ENCODE results near the gene CALML3.

- TF ChIP-seq, protein P1, sequence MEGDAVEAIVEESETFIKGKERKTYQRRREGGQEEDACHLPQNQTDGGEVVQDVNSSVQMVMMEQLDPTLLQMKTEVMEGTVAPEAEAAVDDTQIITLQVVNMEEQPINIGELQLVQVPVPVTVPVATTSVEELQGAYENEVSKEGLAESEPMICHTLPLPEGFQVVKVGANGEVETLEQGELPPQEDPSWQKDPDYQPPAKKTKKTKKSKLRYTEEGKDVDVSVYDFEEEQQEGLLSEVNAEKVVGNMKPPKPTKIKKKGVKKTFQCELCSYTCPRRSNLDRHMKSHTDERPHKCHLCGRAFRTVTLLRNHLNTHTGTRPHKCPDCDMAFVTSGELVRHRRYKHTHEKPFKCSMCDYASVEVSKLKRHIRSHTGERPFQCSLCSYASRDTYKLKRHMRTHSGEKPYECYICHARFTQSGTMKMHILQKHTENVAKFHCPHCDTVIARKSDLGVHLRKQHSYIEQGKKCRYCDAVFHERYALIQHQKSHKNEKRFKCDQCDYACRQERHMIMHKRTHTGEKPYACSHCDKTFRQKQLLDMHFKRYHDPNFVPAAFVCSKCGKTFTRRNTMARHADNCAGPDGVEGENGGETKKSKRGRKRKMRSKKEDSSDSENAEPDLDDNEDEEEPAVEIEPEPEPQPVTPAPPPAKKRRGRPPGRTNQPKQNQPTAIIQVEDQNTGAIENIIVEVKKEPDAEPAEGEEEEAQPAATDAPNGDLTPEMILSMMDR (IDR thresholded peaks at IDR 0.05), result no peak
- TF ChIP-seq POLR2AphosphoS5 (IDR thresholded peaks at IDR 0.05; ENCODE audit: low read depth, low read length) (no peak), SIN3A (IDR thresholded peaks at IDR 0.05; ENCODE audit: borderline replicate concordance, insufficient read depth, low read depth, low read length) (no peak)
- TF ChIP-seq, protein P2, sequence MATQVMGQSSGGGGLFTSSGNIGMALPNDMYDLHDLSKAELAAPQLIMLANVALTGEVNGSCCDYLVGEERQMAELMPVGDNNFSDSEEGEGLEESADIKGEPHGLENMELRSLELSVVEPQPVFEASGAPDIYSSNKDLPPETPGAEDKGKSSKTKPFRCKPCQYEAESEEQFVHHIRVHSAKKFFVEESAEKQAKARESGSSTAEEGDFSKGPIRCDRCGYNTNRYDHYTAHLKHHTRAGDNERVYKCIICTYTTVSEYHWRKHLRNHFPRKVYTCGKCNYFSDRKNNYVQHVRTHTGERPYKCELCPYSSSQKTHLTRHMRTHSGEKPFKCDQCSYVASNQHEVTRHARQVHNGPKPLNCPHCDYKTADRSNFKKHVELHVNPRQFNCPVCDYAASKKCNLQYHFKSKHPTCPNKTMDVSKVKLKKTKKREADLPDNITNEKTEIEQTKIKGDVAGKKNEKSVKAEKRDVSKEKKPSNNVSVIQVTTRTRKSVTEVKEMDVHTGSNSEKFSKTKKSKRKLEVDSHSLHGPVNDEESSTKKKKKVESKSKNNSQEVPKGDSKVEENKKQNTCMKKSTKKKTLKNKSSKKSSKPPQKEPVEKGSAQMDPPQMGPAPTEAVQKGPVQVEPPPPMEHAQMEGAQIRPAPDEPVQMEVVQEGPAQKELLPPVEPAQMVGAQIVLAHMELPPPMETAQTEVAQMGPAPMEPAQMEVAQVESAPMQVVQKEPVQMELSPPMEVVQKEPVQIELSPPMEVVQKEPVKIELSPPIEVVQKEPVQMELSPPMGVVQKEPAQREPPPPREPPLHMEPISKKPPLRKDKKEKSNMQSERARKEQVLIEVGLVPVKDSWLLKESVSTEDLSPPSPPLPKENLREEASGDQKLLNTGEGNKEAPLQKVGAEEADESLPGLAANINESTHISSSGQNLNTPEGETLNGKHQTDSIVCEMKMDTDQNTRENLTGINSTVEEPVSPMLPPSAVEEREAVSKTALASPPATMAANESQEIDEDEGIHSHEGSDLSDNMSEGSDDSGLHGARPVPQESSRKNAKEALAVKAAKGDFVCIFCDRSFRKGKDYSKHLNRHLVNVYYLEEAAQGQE (IDR thresholded peaks at IDR 0.05; ENCODE audit: insufficient read depth in 1 of 2, low read depth in 2 of 2, low read length in 1 of 2), result no peak
Measured at GRCh38 chr10:5564537-5565204, 39.9 kb downstream of the CALML3 start.
